Measurements from ENCODE around the gene CCDC87. TPM values are rescaled to one million over a fixed set of nuclear protein-coding genes. Genes with fewer than 3 reads are reported as not detected.
A peak's percentile ranks its signal among the peaks of the same experiment; 100 is the strongest.

Gene CCDC87
- total RNA-seq, 2 experiments from 2014 or later: not detected

GRCh38 chr11:66568124-66568916, 24.5 kb downstream of the CCDC87 start, which contains the start of gene CTSF:
CTSF (minus strand) TSS chr11:66568606; CDS start chr11:66568486, 120 bp downstream.
- no peak within 1 kb of the TSS for H3K27ac Mint-ChIP-seq
- ChIA-PET POLR2A (interaction anchor here (1.4 to 1.7 kb wide), 6 partner anchors 13 to 109 kb away, joined by 3 to 7 read pairs (median 4); partner anchors contain the start of genes ACTN3, RBM14 and ZDHHC24), CTCF (interaction anchor here (1.1 to 1.6 kb wide), 5 partner anchors 10 to 150 kb away, joined by 3 to 8 read pairs (median 4); partner anchors contain the start of gene RBM4B)
- H3K4me3 Mint-ChIP-seq: peak within 1 kb of the TSS; percentile 66
- peak; percentile 72 for DNase-seq
- H3K27me3 Mint-ChIP-seq: peaks cover 17% of the 10 kb centered on the region
- peaks cover 4% of the 10 kb centered on the region for H3K4me1 Mint-ChIP-seq
- H3K36me3 Mint-ChIP-seq (ENCODE audit: low read depth): no peaks in the 10 kb centered on the region
- H3K9me3 Mint-ChIP-seq: no peaks in the 10 kb centered on the region

- H3K4me1 Mint-ChIP-seq: peaks cover 4% of the 10 kb centered on the region
- CTCF ChIA-PET: interaction anchor here (1.3 kb wide), 1 partner anchor 12 kb away, joined by 3 read pairs; no protein-coding TSS in a partner anchor
- H3K27ac Mint-ChIP-seq: no peak overlapping the region
- H3K4me3 Mint-ChIP-seq: peak overlapping the region; percentile 66
- H3K9me3 Mint-ChIP-seq: no peaks in the 10 kb centered on the region
- peaks cover 17% of the 10 kb centered on the region for H3K27me3 Mint-ChIP-seq
- no peak for DNase-seq
- H3K36me3 Mint-ChIP-seq (ENCODE audit: low read depth): no peaks in the 10 kb centered on the region
- POLR2A ChIA-PET: interaction anchor here (1.4 to 1.7 kb wide), 3 partner anchors 52 to 109 kb away, joined by 3 to 4 read pairs (median 3); no protein-coding TSS in a partner anchor
These were observed 25.1 kb downstream of the CCDC87 start for GRCh38 chr11:66567787-66568123.

- Mint-ChIP-seq H3K27ac (no peak overlapping the region), H3K36me3 (ENCODE audit: low read depth) (no peaks in the 10 kb centered on the region), H3K4me1 (peaks cover 4% of the 10 kb centered on the region), H3K9me3 (no peaks in the 10 kb centered on the region), H3K27me3 (peaks cover 17% of the 10 kb centered on the region), H3K4me3 (no peak overlapping the region)
- ChIA-PET POLR2A (no interaction called here), CTCF (no interaction called here)
- DNase-seq: no peak
These were observed 26.6 kb downstream of the CCDC87 start for GRCh38 chr11:66566221-66566620.

- CTCF ChIA-PET: no interaction called here
- POLR2A ChIA-PET: no interaction called here
- H3K36me3 Mint-ChIP-seq (ENCODE audit: low read depth): no peaks in the 10 kb centered on the region
- no peak overlapping the region for H3K27ac Mint-ChIP-seq
- H3K27me3 Mint-ChIP-seq: peaks cover 17% of the 10 kb centered on the region
- no peaks in the 10 kb centered on the region for H3K9me3 Mint-ChIP-seq
- H3K4me1 Mint-ChIP-seq: peaks cover 4% of the 10 kb centered on the region
- DNase-seq: no peak
- H3K4me3 Mint-ChIP-seq: no peak overlapping the region
These were observed 27.9 kb downstream of the CCDC87 start for GRCh38 chr11:66564984-66565383.

GRCh38 chr11:66564538-66564937, 28.3 kb downstream of the CCDC87 start:
- POLR2A ChIA-PET: no interaction called here
- Mint-ChIP-seq H3K36me3 (ENCODE audit: low read depth) (no peaks in the 10 kb centered on the region), H3K4me1 (peaks cover 4% of the 10 kb centered on the region), H3K27me3 (peaks cover 17% of the 10 kb centered on the region), H3K9me3 (no peaks in the 10 kb centered on the region), H3K4me3 (no peak overlapping the region), H3K27ac (no peak overlapping the region)
- no peak for DNase-seq
- CTCF ChIA-PET: no interaction called here

GRCh38 chr11:66563832-66564231, 29.0 kb downstream of the CCDC87 start:
- POLR2A ChIA-PET: interaction anchor here (1.1 kb wide), 1 partner anchor 74 kb away, joined by 3 read pairs; no protein-coding TSS in a partner anchor
- Mint-ChIP-seq H3K27ac (no peak overlapping the region), H3K4me3 (no peak overlapping the region), H3K36me3 (ENCODE audit: low read depth) (no peaks in the 10 kb centered on the region), H3K9me3 (no peaks in the 10 kb centered on the region), H3K27me3 (peaks cover 14% of the 10 kb centered on the region), H3K4me1 (peaks cover 4% of the 10 kb centered on the region)
- CTCF ChIA-PET: interaction anchor here (0.5 kb wide), 1 partner anchor 48 kb away, joined by 4 read pairs; no protein-coding TSS in a partner anchor
- DNase-seq: no peak

GRCh38 chr11:66562907-66563583, 29.8 kb downstream of the CCDC87 start:
- POLR2A ChIA-PET: interaction anchor here (0.9 to 1.1 kb wide), 2 partner anchors 17 to 75 kb away, joined by 3 read pairs; partner anchors contain the start of gene ZDHHC24
- Mint-ChIP-seq H3K36me3 (ENCODE audit: low read depth) (no peaks in the 10 kb centered on the region), H3K27ac (no peak overlapping the region), H3K27me3 (peaks cover 15% of the 10 kb centered on the region), H3K4me1 (peaks cover 2% of the 10 kb centered on the region), H3K9me3 (no peaks in the 10 kb centered on the region), H3K4me3 (no peak overlapping the region)
- DNase-seq: no peak
- CTCF ChIA-PET: interaction anchor here (0.5 to 0.6 kb wide), 2 partner anchors 48 to 278 kb away, joined by 3 to 4 read pairs; no protein-coding TSS in a partner anchor

GRCh38 chr11:66562275-66562674, 30.6 kb downstream of the CCDC87 start:
- Mint-ChIP-seq H3K27ac (no peak overlapping the region), H3K4me1 (no peaks in the 10 kb centered on the region), H3K9me3 (no peaks in the 10 kb centered on the region), H3K27me3 (peaks cover 9% of the 10 kb centered on the region), H3K36me3 (ENCODE audit: low read depth) (no peaks in the 10 kb centered on the region), H3K4me3 (no peak overlapping the region)
- DNase-seq: no peak
- CTCF ChIA-PET: interaction anchor here (0.6 kb wide), 1 partner anchor 278 kb away, joined by 3 read pairs; no protein-coding TSS in a partner anchor
- POLR2A ChIA-PET: interaction anchor here (0.9 to 2.2 kb wide), 2 partner anchors 16 to 17 kb away, joined by 3 to 6 read pairs; partner anchors contain the start of genes ACTN3 and ZDHHC24

GRCh38 chr11:66561975-66562248, 31.0 kb downstream of the CCDC87 start:
- no peak for DNase-seq
- no peak overlapping the region for H3K27ac Mint-ChIP-seq
- H3K9me3 Mint-ChIP-seq: no peaks in the 10 kb centered on the region
- ChIA-PET POLR2A (interaction anchor here (2.2 kb wide), 1 partner anchor 16 kb away, joined by 6 read pairs; the partner anchor contains the start of genes ACTN3 and ZDHHC24), CTCF (no interaction called here)
- no peak overlapping the region for H3K4me3 Mint-ChIP-seq
- H3K4me1 Mint-ChIP-seq: no peaks in the 10 kb centered on the region
- no peaks in the 10 kb centered on the region for H3K36me3 Mint-ChIP-seq (ENCODE audit: low read depth)
- H3K27me3 Mint-ChIP-seq: peaks cover 8% of the 10 kb centered on the region

- H3K27me3 Mint-ChIP-seq: peaks cover 6% of the 10 kb centered on the region
- no peaks in the 10 kb centered on the region for H3K4me1 Mint-ChIP-seq
- no peak overlapping the region for H3K4me3 Mint-ChIP-seq
- ChIA-PET CTCF (interaction anchor here (0.5 kb wide), 1 partner anchor 34 kb away, joined by 5 read pairs; no protein-coding TSS in a partner anchor), POLR2A (interaction anchor here (2.2 kb wide), 1 partner anchor 15 kb away, joined by 6 read pairs; the partner anchor contains the start of genes ACTN3 and ZDHHC24)
- DNase-seq: no peak
- H3K36me3 Mint-ChIP-seq (ENCODE audit: low read depth): no peaks in the 10 kb centered on the region
- no peaks in the 10 kb centered on the region for H3K9me3 Mint-ChIP-seq
- H3K27ac Mint-ChIP-seq: no peak overlapping the region
These were observed 31.5 kb downstream of the CCDC87 start for GRCh38 chr11:66561178-66561974.

- no peak for DNase-seq
- Mint-ChIP-seq H3K4me3 (no peak overlapping the region), H3K27ac (no peak overlapping the region), H3K4me1 (no peaks in the 10 kb centered on the region), H3K36me3 (ENCODE audit: low read depth) (no peaks in the 10 kb centered on the region), H3K27me3 (peaks cover 9% of the 10 kb centered on the region), H3K9me3 (no peaks in the 10 kb centered on the region)
- ChIA-PET CTCF (no interaction called here), POLR2A (interaction anchor here (2.2 kb wide), 1 partner anchor 14 kb away, joined by 6 read pairs; the partner anchor contains the start of genes ACTN3 and ZDHHC24)
These were observed 32.8 kb downstream of the CCDC87 start for GRCh38 chr11:66559866-66560676.

Data from activated CD4-positive, alpha-beta memory T cell treated with anti-CD3 and anti-CD28 coated beads, Interleukin-2, amount 10 ng/mL, durations not matched to agents 7 days and 5 days (primary cell).